ENCODE measurements around the gene LTV1. TPM values are rescaled to one million over a fixed set of nuclear protein-coding genes. Genes with fewer than 3 reads are reported as not detected.
A peak's percentile ranks its signal among the peaks of the same experiment; 100 is the strongest.

Gene LTV1
- total and polyA plus RNA-seq, 2 of the 8 experiments (the other 6 are each of a cell fraction or from before 2014, with no cell fraction given): 8.0 to 46.9 TPM

DNA sequence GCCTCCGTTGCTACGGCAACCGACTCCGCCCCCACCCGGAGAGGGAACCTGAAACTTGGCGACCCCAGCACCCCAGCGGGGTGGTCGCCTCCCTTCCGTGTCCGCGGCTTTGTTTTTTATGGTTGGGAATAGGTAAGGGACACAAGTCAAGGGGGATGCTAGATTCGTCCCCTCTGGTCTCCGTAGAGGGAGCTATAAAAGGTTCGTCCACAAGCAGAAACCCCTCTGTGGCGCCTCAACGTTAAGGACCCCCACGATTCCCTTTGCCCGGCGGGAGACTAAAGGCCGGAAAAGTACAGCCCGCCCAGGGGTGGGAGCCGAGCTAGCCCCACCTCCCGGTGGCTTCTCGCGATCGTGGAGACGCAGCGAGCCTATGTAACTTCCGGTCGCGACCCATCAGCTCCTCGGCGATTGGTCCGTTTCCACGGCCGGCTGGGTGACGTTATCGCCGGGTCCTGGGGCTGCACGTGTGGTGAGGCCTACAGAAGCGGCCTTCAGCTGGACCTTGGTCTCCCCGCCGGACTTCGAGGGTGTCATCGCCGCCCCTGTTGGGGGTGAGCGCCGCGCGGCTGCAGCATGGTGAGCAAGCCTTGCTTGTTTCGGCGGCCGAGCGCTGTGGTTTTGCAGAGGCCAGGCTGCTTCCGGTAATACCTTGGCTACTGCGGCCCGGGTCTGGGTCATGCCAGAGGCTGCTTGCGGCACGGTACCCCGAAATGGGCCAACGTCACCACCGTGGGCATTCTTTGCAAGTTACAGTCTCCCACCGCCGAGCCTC is at the start of gene LTV1 (continued):
- TF ChIP-seq RNF2 (IDR thresholded peaks at IDR 0.05; ENCODE audit: borderline replicate concordance, low read depth, low read length, missing control alignments, poor library complexity, severe bottlenecking): no peak
- TF ChIP-seq GABPA (IDR thresholded peaks at IDR 0.05; ENCODE audit: borderline replicate concordance, insufficient read depth, low read length): 0 out of 2 replicates have a peak, but pooled peaks have one; percentile 59
- peak; percentile 92 to 95 for TF ChIP-seq SIN3A (conservative IDR thresholded peaks at IDR 0.05 in 1 of 2, IDR thresholded peaks at IDR 0.05 in 1 of 2; ENCODE audit: low read depth in 1 of 2, low read length in 2 of 2)
- TF ChIP-seq, protein P1, sequence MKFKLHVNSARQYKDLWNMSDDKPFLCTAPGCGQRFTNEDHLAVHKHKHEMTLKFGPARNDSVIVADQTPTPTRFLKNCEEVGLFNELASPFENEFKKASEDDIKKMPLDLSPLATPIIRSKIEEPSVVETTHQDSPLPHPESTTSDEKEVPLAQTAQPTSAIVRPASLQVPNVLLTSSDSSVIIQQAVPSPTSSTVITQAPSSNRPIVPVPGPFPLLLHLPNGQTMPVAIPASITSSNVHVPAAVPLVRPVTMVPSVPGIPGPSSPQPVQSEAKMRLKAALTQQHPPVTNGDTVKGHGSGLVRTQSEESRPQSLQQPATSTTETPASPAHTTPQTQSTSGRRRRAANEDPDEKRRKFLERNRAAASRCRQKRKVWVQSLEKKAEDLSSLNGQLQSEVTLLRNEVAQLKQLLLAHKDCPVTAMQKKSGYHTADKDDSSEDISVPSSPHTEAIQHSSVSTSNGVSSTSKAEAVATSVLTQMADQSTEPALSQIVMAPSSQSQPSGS (IDR thresholded peaks at IDR 0.05; ENCODE audit: low read length): peak; percentile 96
- TF ChIP-seq CREB1 (IDR thresholded peaks at IDR 0.05): peak; percentile 89
- TF ChIP-seq GTF2F1 (IDR thresholded peaks at IDR 0.05; ENCODE audit: borderline replicate concordance, low read depth, low read length): no peak
- TF ChIP-seq ZNF274 (IDR thresholded peaks at IDR 0.05; ENCODE audit: borderline replicate concordance, extremely low read depth, low read length): no peak
- no peak for TF ChIP-seq HDAC6 (IDR thresholded peaks at IDR 0.05; ENCODE audit: low read depth, low read length)
- peak; percentile 2; the same call in 1 of the 2 replicates for TF ChIP-seq BACH1 (IDR thresholded peaks at IDR 0.05; ENCODE audit: low read length)
- TF ChIP-seq, protein P2, sequence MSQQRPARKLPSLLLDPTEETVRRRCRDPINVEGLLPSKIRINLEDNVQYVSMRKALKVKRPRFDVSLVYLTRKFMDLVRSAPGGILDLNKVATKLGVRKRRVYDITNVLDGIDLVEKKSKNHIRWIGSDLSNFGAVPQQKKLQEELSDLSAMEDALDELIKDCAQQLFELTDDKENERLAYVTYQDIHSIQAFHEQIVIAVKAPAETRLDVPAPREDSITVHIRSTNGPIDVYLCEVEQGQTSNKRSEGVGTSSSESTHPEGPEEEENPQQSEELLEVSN (IDR thresholded peaks at IDR 0.05): peak; percentile 74
- peak in 1 of 2 experiments; percentile 90; a peak in 2 of 3 replicates for TF ChIP-seq POLR2A (IDR thresholded peaks at IDR 0.05; ENCODE audit: control extremely low read depth in 1 of 2, low read depth in 2 of 2, low read length in 2 of 2)
- TF ChIP-seq CBX8 (IDR thresholded peaks at IDR 0.05; ENCODE audit: borderline replicate concordance, low read depth, low read length): no peak
- peak; percentile 61; the same call in 1 of the 2 replicates for TF ChIP-seq KDM5A (IDR thresholded peaks at IDR 0.05; ENCODE audit: low read length)
- TF ChIP-seq TAF7 (optimal IDR thresholded peaks at IDR 0.05; ENCODE audit: borderline replicate concordance, low read depth, low read length): no peak
- TF ChIP-seq RAD21 (IDR thresholded peaks at IDR 0.05 in 1 of 2, conservative IDR thresholded peaks at IDR 0.05 in 1 of 2; ENCODE audit: low read depth in 2 of 2, low read length in 2 of 2): no peak; a peak in 1 of 4 replicates
- no peak for TF ChIP-seq CTBP2 (IDR thresholded peaks at IDR 0.05; ENCODE audit: borderline replicate concordance, insufficient read depth, insufficient read length, low read length)
- no peak for TF ChIP-seq YY1 (IDR thresholded peaks at IDR 0.05; ENCODE audit: low read depth, low read length)
- peak; percentile 61 for TF ChIP-seq EGR1 (IDR thresholded peaks at IDR 0.05; ENCODE audit: borderline replicate concordance, low read depth, low read length)
- TF ChIP-seq KDM1A (IDR thresholded peaks at IDR 0.05; ENCODE audit: borderline replicate concordance, low read length): no peak
- no peak for TF ChIP-seq CHD1 (IDR thresholded peaks at IDR 0.05; ENCODE audit: low read depth, low read length)
- TF ChIP-seq SIX5 (IDR thresholded peaks at IDR 0.05; ENCODE audit: low read depth, low read length): no peak

Measured in H1 (cell line).